HepG2 (cell line): ENCODE measurements around the gene FAM83C. TPM values are rescaled to one million over a fixed set of nuclear protein-coding genes. Genes with fewer than 3 reads are reported as not detected.

Source experiments
- PAF1 ChIP-seq: IDR thresholded peaks from 2 replicates; pipeline ENCODE4 v1.6.1; 2016; ENCODE audit warnings: missing genetic modification reagents, missing compliant biosample characterization
- POLR2A ChIP-seq, 2 experiments: IDR thresholded peaks; 2 replicates each; pipeline ENCODE4 v1.6.1; 2011; ENCODE audit warnings: low read depth in 2 of 2, low read length in 2 of 2, mild to moderate bottlenecking in 1 of 2, moderate library complexity in 1 of 2; ENCODE audit not compliant: insufficient read depth in 1 of 2
- POLR2AphosphoS2 ChIP-seq: IDR thresholded peaks from 2 replicates; pipeline ENCODE4 v1.6.1; 2011; ENCODE audit warnings: low read depth, low read length, improper control_type of control experiment
- RBM22 ChIP-seq: fragments of 200-400 bp; formaldehyde crosslinking; optimal IDR thresholded peaks from 2 replicates; pipeline ENCODE3; 2017; ENCODE audit warnings: mild to moderate bottlenecking, low read length, moderate library complexity
- SMC3 ChIP-seq: IDR thresholded peaks from 2 replicates; pipeline ENCODE4 v1.6.1; 2011; ENCODE audit warnings: low read length, improper control_type of control experiment
- YEATS4 ChIP-seq: sonication (generic); formaldehyde crosslinking; IDR thresholded peaks from 2 replicates; pipeline ENCODE4 v1.4.0; 2020; ENCODE audit warnings: missing genetic modification reagents, borderline replicate concordance
- ZBTB37 ChIP-seq: sonication (generic); formaldehyde crosslinking; IDR thresholded peaks from 2 replicates; pipeline ENCODE4 v1.4.0; 2020; ENCODE audit warnings: mild to moderate bottlenecking, missing genetic modification reagents
- ZFYVE20 ChIP-seq: sonication (generic); formaldehyde crosslinking; IDR thresholded peaks from 2 replicates; pipeline ENCODE4 v1.8.0; 2023; ENCODE audit warnings: low read depth, mild to moderate bottlenecking, moderate library complexity, missing genetic modification reagents, borderline replicate concordance
- ZNF138 ChIP-seq: sonication (generic); formaldehyde crosslinking; IDR thresholded peaks from 2 replicates; pipeline ENCODE4 v1.5.0; 2020; ENCODE audit warnings: mild to moderate bottlenecking, low read depth, missing genetic modification reagents
- ZNF160 ChIP-seq: sonication (generic); formaldehyde crosslinking; IDR thresholded peaks from 2 replicates; pipeline ENCODE4 v1.8.0; 2022; ENCODE audit warnings: mild to moderate bottlenecking, inconsistent platforms, missing genetic modification reagents
- ZNF777 ChIP-seq: sonication (generic); formaldehyde crosslinking; IDR thresholded peaks from 2 replicates; pipeline ENCODE4 v1.4.0; 2020; ENCODE audit warnings: missing genetic modification reagents
- polyA plus RNA-seq, 8 experiments: library from polyadenylated mRNA; depleted of rRNA in 3 of 8; stranded (reverse) in 7 of 8; unstranded in 1 of 8; fragments of >200 nt; fragmentation: Illumina TruSeq in 4 of 8; extraction: Trizol in 4 of 8; gene quantifications; 2 replicates each; pipeline versions ENCODE4 v1.2.1 to v1.2.3, GENCODE V29; 2011 to 2016; ENCODE audit warnings: low read depth in 4 of 8, missing spikeins in 1 of 8, mixed read lengths in 1 of 8; ENCODE audit not compliant: insufficient read depth in 1 of 8
- total RNA-seq, 5 experiments: library from RNA; depleted of rRNA; stranded (reverse); fragments of >200 nt; fragmentation: Illumina TruSeq; extraction: Trizol; gene quantifications; 2 replicates each; pipeline ENCODE4 v1.2.3, GENCODE V29; 2016; ENCODE audit warnings: low read depth in 1 of 5
- TF ChIP-seq, protein P1 (sequence below): sonication (generic); formaldehyde crosslinking; conservative IDR thresholded peaks from 2 replicates; pipeline ENCODE4 v1.8.0; 2022; ENCODE audit warnings: mild to moderate bottlenecking, moderate library complexity, missing genetic modification reagents
- TF ChIP-seq, protein P2 (sequence below): IDR thresholded peaks from 2 replicates; pipeline ENCODE4 v1.6.1; 2012; ENCODE audit warnings: inconsistent platforms

FAM83C gene
- total and polyA plus RNA-seq, 2 of the 13 experiments (the other 11 are each of a cell fraction or from before 2014, with no cell fraction given): 0.04 TPM; not detected in 1

DNA sequence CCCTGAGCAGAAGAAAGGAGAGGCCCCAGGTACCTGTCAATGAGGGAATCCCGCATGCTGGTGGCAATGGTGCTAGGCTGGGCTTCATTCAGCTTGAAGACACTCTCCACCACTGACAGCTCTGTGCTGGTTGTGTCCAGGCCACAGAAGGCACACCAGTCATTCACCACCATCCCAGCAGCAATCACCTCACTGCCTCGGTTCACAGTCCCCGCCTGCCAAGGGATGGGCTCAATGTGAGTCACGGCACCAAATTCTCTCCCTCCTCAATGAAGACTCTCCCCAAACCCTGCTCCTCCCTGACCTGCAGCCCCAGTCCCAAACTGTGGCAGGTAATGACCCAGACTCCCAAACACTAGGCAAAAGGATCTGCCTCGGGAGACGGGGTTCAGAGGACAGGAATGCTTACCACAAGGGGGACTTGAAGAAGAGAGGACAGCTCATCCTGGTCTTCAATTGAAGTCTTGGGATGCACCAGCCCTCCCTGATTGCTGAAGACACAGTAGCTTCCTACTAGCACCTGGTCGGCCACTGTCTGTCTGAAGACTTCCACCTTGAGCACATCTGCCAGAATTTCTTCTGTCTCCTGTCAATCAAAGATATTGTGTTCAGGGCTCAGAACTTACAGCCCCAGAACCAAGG lies 12.6 kb downstream of the FAM83C start (continued):
- TF ChIP-seq, protein P1, sequence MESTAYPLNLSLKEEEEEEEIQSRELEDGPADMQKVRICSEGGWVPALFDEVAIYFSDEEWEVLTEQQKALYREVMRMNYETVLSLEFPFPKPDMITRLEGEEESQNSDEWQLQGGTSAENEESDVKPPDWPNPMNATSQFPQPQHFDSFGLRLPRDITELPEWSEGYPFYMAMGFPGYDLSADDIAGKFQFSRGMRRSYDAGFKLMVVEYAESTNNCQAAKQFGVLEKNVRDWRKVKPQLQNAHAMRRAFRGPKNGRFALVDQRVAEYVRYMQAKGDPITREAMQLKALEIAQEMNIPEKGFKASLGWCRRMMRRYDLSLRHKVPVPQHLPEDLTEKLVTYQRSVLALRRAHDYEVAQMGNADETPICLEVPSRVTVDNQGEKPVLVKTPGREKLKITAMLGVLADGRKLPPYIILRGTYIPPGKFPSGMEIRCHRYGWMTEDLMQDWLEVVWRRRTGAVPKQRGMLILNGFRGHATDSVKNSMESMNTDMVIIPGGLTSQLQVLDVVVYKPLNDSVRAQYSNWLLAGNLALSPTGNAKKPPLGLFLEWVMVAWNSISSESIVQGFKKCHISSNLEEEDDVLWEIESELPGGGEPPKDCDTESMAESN (CRISPR knock-in tag): no peak
- TF ChIP-seq SMC3: no peak
- no peak for TF ChIP-seq ZNF160 (CRISPR knock-in tag)
- TF ChIP-seq RBM22: peak; percentile 87
- no peak for TF ChIP-seq ZNF777
- TF ChIP-seq ZBTB37 (CRISPR knock-in tag): no peak
- TF ChIP-seq POLR2A (IDR thresholded peaks at IDR 0.05; ENCODE audit: insufficient read depth in 1 of 2, low read depth in 2 of 2, low read length in 2 of 2): peak in 1 of 2 experiments; percentile 56; a peak in 1 of 4 replicates
- TF ChIP-seq ZNF138 (CRISPR knock-in tag): no peak
- TF ChIP-seq ZFYVE20 (CRISPR knock-in tag): no peak
- TF ChIP-seq YEATS4 (CRISPR knock-in tag): no peak
- TF ChIP-seq PAF1 (CRISPR knock-in tag): 0 out of 2 replicates have a peak, but pooled peaks have one; percentile 30
- TF ChIP-seq POLR2AphosphoS2: 0 out of 2 replicates have a peak, but pooled peaks have one; percentile 12
- TF ChIP-seq, protein P2, sequence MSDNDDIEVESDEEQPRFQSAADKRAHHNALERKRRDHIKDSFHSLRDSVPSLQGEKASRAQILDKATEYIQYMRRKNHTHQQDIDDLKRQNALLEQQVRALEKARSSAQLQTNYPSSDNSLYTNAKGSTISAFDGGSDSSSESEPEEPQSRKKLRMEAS: 0 out of 2 replicates have a peak, but pooled peaks have one; percentile 14
